ENCODE results near the gene GNGT2. TPM values are rescaled to one million over a fixed set of nuclear protein-coding genes. Genes with fewer than 3 reads are reported as not detected.

GNGT2 gene
- total RNA-seq (2012; rRNA removed) (0.18 and 0.56 TPM in 2 replicates), polyA plus RNA-seq (2012; rRNA removed) (0.65 and 0.79 TPM in 2 replicates), Bru-seq, nascent RNA (not detected), BruChase-seq, experiment 1, labeled RNA remaining after a 6-hour chase (percentile 17 among the genes with signal in this experiment), BruChase-seq, experiment 2, labeled RNA remaining after a 2-hour chase (percentile 13 among the genes with signal in this experiment)
- polyA plus RNA-seq (2012; cell fraction: cytosol; rRNA removed) = 0.19 and 0.34 TPM in 2 replicates
- 0.08 and 0.29 TPM in 2 replicates for polyA plus RNA-seq (2012; cell fraction: nucleus; rRNA removed; ENCODE audit: low replicate concordance)
- long read RNA-seq = 0 reads

GRCh38 chr17:49210158-49211029 lies at the start of gene GNGT2, which contains the start of gene ABI3:
Gene GNGT2, minus strand, starts transcription at chr17:49210574. Its CDS starts 3,152 bp downstream, at chr17:49207422.
Gene ABI3, plus strand, starts transcription at chr17:49210707. Its CDS starts 18 bp downstream, at chr17:49210725.
- peaks cover 9% of the 10 kb centered on the region for H3K4me1 ChIP-seq (ENCODE audit: control insufficient read depth, insufficient read depth, low read length)
- peak within 1 kb of the TSS; percentile 23 for H2BK120ac ChIP-seq (ENCODE audit: low read depth, low read length)
- H4K5ac ChIP-seq (ENCODE audit: low read depth, low read length) = peak within 1 kb of the TSS; percentile 49; the same call in 1 of the 2 replicates
- ChIA-PET POLR2A (ENCODE audit: unreplicated experiment) (interaction anchor here (0.6 kb wide), 1 partner anchor 17 kb away, joined by 8 read pairs; no protein-coding TSS in a partner anchor), CTCF (no interaction called here)
- no TSS peak for BruUV-seq (replicated peaks)
- no peak within 1 kb of the TSS; the same call in 1 of the 2 replicates for H3K9ac ChIP-seq (ENCODE audit: low read depth, low read length)
- H3K4me2 ChIP-seq (ENCODE audit: low read depth, low read length) = peak within 1 kb of the TSS; percentile 64
- H4K91ac ChIP-seq (ENCODE audit: insufficient read depth, low read depth, low read length) = peak within 1 kb of the TSS; percentile 31; the same call in 1 of the 2 replicates
- peaks cover 8% of the 10 kb centered on the region; the same call in 1 of the 2 replicates for H3K27me3 ChIP-seq (ENCODE audit: control insufficient read depth, insufficient read depth, low read length)
- peak within 1 kb of the TSS; percentile 92; the same call in 2 of the 3 replicates for H2BK15ac ChIP-seq (ENCODE audit: low read depth, low read length)
- peak within 1 kb of the TSS; percentile 1; the same call in 1 of the 2 replicates for H2BK20ac ChIP-seq (ENCODE audit: low read depth, low read length)
- no peaks in the 10 kb centered on the region for H3K36me3 ChIP-seq (ENCODE audit: control insufficient read depth, insufficient read depth, low read length)
- peak within 1 kb of the TSS; percentile 68 for H3K4ac ChIP-seq (ENCODE audit: low read depth, low read length)
- H2BK5ac ChIP-seq (ENCODE audit: low read depth, low read length, poor library complexity, severe bottlenecking) = no peak within 1 kb of the TSS
- H2AK5ac ChIP-seq (ENCODE audit: low read depth, low read length) = peak within 1 kb of the TSS; percentile 95
- H3K56ac ChIP-seq (ENCODE audit: extremely low read depth, insufficient read depth, low read length) = no peak within 1 kb of the TSS
- H3K18ac ChIP-seq (ENCODE audit: low read depth, low read length) = no peak within 1 kb of the TSS; the same call in 1 of the 2 replicates
- DNase-seq (peak; percentile 55), ATAC-seq (ENCODE audit: low read depth) (peak; percentile 77)
- no peaks in the 10 kb centered on the region for H3K79me1 ChIP-seq (ENCODE audit: low read depth in 1 of 2, low read length in 2 of 2)
- peak within 1 kb of the TSS; percentile 21; the same call in 1 of the 2 replicates for H3K27ac ChIP-seq (ENCODE audit: insufficient read depth, low read length)
- H3K23ac ChIP-seq (ENCODE audit: low read depth, low read length) = peak within 1 kb of the TSS; percentile 61
- H4K8ac ChIP-seq (ENCODE audit: low read depth in 2 of 2, low read length in 2 of 2) = peak within 1 kb of the TSS; percentile 85 to 94
- dilution Hi-C loops (cut with HindIII; ENCODE audit: low sequenced_read_pairs, unreplicated experiment) = no loop called here
- no peaks in the 10 kb centered on the region for H4K20me1 ChIP-seq (ENCODE audit: insufficient read depth, low read length)
- WGBS, 2 experiments (ENCODE audit: extremely low coverage in 2 of 2, insufficient read length in 1 of 2) = 37% methylated on average over 5 of the region's 22 CpGs; no CpG with 5 or more reads in 1 of the 2 experiments
- peak within 1 kb of the TSS; percentile 95 for H2AFZ ChIP-seq (replicated peaks; ENCODE audit: low read length, poor library complexity)
- in situ Hi-C loops (cut with MboI; ENCODE audit: low sequenced_read_pairs) = no loop called here
- intact Hi-C loops (cut with micrococcal nuclease) = no loop called here
- TF ChIP-seq CTCF (conservative IDR thresholded peaks at IDR 0.05; ENCODE audit: low read depth, low read length) = no peak
- TF ChIP-seq MAFK (IDR thresholded peaks at IDR 0.05; ENCODE audit: low read depth, low read length) = no peak
- no peak for TF ChIP-seq SMC3 (IDR thresholded peaks at IDR 0.05; ENCODE audit: low read depth, low read length)
- peak; percentile 42; the same call in 1 of the 2 replicates for TF ChIP-seq FOS (IDR thresholded peaks at IDR 0.05; ENCODE audit: low read depth, low read length)
- TF ChIP-seq USF2 (IDR thresholded peaks at IDR 0.05; ENCODE audit: low read depth, low read length) = no peak
- peak within 1 kb of the TSS; percentile 76 for H3K14ac ChIP-seq (replicated peaks; ENCODE audit: low read depth, low read length)
- no peaks in the 10 kb centered on the region for H3K9me3 ChIP-seq (ENCODE audit: control insufficient read depth, insufficient read depth, low read length)
- no peak within 1 kb of the TSS for H3K4me3 ChIP-seq (ENCODE audit: insufficient read depth, low read depth, low read length)
- H2AK9ac ChIP-seq (replicated peaks; ENCODE audit: low read depth, low read length, poor library complexity) = peak within 1 kb of the TSS; percentile 56
- peaks cover 14% of the 10 kb centered on the region for H3K9me1 ChIP-seq (ENCODE audit: insufficient read depth, low read length)

All from IMR-90 (cell line).